ENCODE data around the gene HEXD.
"Not testable (repeated sequence)": the region's sequence is repeated elsewhere in the genome, so short reads cannot be mapped to it uniquely, and the experiment has no call there.

The HEXD gene

DNA sequence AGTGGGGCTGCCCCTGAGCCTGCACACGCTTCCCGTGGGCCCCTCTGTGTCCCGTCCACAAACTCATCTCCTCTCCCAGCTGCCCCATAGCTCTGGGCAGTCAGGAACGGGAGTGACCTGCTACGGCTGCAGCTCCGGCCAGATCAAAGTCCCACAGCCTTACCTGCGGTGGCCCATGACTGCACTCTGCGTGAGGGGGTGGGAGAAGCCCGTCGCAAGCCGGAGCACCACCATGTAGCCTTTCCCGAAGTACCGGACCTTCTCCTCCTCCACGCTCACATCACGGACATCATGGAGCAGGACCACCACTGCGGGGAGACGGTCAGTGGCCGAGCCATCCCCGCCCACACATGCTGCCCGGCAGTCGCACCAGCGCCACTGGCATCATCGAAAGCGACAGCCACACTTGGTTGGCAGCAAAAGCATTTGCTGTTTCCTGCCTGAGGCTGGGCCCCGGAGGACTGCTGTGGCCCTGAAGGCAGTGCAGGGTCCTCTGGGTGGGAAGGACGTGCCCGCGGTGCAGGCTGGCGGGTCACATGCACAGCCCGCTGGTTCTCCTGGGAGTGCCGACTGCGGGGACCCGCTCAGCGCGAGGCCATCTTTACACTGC lies 26.2 kb downstream of the HEXD start:
- Mint-ChIP-seq H3K4me3 (no peak overlapping the region), H3K27me3 (no peaks in the 10 kb centered on the region), H3K4me1 (peaks cover 24% of the 10 kb centered on the region), H3K27ac (no peak overlapping the region), H3K36me3 (ENCODE audit: low read depth) (peaks cover 19% of the 10 kb centered on the region), H3K9me3 (no peaks in the 10 kb centered on the region)
- ATAC-seq = no peak
- DNase-seq = no peak

DNA sequence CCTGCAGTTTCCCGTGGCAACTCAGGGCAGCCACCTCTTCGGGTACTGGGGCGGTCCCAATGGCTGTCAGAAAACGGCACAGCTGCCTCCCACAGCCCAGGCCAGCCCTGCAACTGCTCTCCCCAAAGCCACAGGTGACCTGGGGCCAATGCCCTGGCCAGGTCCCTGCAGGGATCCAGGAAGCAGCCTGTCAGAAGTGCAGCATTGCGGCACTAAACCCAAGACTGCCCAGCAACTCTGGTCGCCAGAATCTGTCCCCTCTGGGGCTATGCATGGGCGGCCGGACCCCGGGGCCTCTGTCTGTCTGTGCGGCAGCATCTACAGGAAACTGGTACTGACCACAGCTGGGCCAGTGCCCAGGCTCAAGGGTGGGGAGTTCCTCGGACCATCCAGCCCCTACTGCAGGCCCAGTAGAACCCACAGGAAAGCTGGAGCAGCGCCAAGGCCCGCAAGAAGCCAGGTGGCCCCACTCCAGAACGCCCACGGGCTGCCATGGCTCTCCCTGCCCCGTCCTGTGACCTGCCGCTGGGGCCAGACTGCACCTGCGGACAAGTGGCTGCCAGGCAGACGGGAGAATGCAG lies 26.9 kb downstream of the HEXD start:
- H3K36me3 Mint-ChIP-seq (ENCODE audit: low read depth) = peaks cover 24% of the 10 kb centered on the region
- H3K27ac Mint-ChIP-seq = no peak overlapping the region
- DNase-seq (no peak), ATAC-seq (no peak)
- H3K4me1 Mint-ChIP-seq = peaks cover 29% of the 10 kb centered on the region
- H3K27me3 Mint-ChIP-seq = no peaks in the 10 kb centered on the region
- H3K9me3 Mint-ChIP-seq = no peaks in the 10 kb centered on the region
- no peak overlapping the region for H3K4me3 Mint-ChIP-seq

DNA sequence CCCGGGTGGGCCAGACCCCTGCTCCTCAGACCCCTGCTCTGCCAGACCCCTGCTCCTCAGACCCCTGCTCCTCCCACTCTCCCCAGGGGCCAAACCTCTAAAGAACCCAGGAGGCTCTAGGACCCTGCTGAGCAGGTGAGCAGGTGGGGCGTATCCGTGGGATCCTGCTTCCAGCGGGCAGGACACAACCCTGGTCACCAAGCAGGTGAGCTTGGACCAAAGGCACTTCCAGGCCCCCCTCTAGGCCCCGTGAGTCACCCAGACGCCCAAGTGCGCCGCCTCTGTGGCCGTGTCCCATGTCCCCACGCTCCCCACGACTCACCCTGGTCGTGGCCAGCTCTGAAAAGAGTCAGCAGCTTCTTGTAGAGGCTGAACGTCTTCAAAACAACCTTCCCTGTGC lies 27.4 kb downstream of the HEXD start:
- Mint-ChIP-seq H3K9me3 (no peaks in the 10 kb centered on the region), H3K36me3 (ENCODE audit: low read depth) (peaks cover 24% of the 10 kb centered on the region), H3K4me3 (no peak overlapping the region), H3K27me3 (no peaks in the 10 kb centered on the region), H3K27ac (no peak overlapping the region), H3K4me1 (peaks cover 29% of the 10 kb centered on the region)
- DNase-seq (no peak), ATAC-seq (no peak)

GRCh38 chr17:82446124-82446523 lies 28.0 kb downstream of the HEXD start:
- H3K27ac Mint-ChIP-seq = no peak overlapping the region
- ATAC-seq (no peak), DNase-seq (no peak)
- peaks cover 24% of the 10 kb centered on the region for H3K36me3 Mint-ChIP-seq (ENCODE audit: low read depth)
- no peaks in the 10 kb centered on the region for H3K27me3 Mint-ChIP-seq
- peaks cover 30% of the 10 kb centered on the region for H3K4me1 Mint-ChIP-seq
- no peaks in the 10 kb centered on the region for H3K9me3 Mint-ChIP-seq
- H3K4me3 Mint-ChIP-seq = no peak overlapping the region

GRCh38 chr17:82446649-82447048 lies 28.5 kb downstream of the HEXD start:
- Mint-ChIP-seq H3K36me3 (ENCODE audit: low read depth) (peaks cover 24% of the 10 kb centered on the region), H3K4me1 (peaks cover 36% of the 10 kb centered on the region), H3K27ac (peak overlapping the region; percentile 56), H3K9me3 (no peaks in the 10 kb centered on the region), H3K27me3 (no peaks in the 10 kb centered on the region), H3K4me3 (no peak overlapping the region)
- ATAC-seq (no peak), DNase-seq (no peak)

DNA sequence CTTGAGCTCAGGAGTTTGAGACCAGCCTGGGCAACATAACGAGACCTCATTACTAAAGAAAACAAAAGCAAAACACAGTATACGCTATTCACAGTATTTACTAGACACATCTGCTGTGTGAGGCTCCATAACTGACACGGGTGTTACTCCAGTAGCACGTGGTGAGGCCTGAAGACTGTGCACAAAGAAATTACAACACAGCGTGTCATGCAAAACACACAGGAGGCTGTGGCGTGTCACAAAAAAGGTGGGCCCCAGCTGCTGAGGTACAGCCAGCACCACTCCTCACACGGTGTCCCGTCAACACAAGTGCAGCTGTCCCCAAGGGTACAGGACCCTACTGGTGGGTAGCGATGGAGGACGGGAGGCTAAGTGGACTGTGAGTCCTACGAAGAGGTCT lies 29.7 kb downstream of the HEXD start:
- no peak for ATAC-seq
- peak overlapping the region; percentile 36 for H3K4me3 Mint-ChIP-seq
- H3K27ac Mint-ChIP-seq = peak overlapping the region; percentile 88
- no peaks in the 10 kb centered on the region for H3K27me3 Mint-ChIP-seq
- H3K4me1 Mint-ChIP-seq = peaks cover 43% of the 10 kb centered on the region
- no peaks in the 10 kb centered on the region for H3K9me3 Mint-ChIP-seq
- no peak for DNase-seq
- H3K36me3 Mint-ChIP-seq (ENCODE audit: low read depth) = peaks cover 24% of the 10 kb centered on the region

- peaks cover 43% of the 10 kb centered on the region for H3K4me1 Mint-ChIP-seq
- H3K4me3 Mint-ChIP-seq = peak overlapping the region; percentile 90
- H3K27ac Mint-ChIP-seq = peak overlapping the region; percentile 98
- no peaks in the 10 kb centered on the region for H3K9me3 Mint-ChIP-seq
- H3K27me3 Mint-ChIP-seq = no peaks in the 10 kb centered on the region
- DNase-seq = peak; percentile 76
- H3K36me3 Mint-ChIP-seq (ENCODE audit: low read depth) = peaks cover 19% of the 10 kb centered on the region
- ATAC-seq = peak; percentile 55
Observed at GRCh38 chr17:82449131-82449882, 31.2 kb downstream of the HEXD start.

DNA sequence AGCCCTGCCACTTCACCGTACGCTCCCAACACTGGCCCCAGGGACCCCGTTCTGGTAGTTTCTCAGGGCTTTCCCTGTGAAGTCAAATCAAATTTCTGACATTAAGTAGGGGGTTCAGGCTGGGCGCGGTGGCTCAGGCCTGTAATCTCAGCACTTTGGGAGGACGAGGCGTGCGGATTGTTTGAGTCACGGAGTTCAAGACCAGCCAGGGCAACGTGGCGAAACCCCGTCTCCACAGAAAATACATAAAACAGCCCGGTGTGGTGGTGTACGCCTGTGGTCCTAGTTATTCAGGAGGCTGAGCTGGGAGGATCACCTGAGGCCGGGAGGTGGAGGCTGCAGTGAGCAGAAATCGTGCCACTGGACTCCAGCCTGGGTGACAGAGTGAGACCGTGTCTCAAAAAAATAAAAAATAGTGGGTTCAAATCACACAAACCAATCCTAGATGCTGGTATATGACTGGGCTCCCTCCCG lies 31.8 kb downstream of the HEXD start:
- peak; percentile 39 for ATAC-seq
- DNase-seq = peak; percentile 55
- H3K4me3 Mint-ChIP-seq = peak overlapping the region; percentile 90
- H3K9me3 Mint-ChIP-seq = no peaks in the 10 kb centered on the region
- peaks cover 19% of the 10 kb centered on the region for H3K36me3 Mint-ChIP-seq (ENCODE audit: low read depth)
- peak overlapping the region; percentile 98 for H3K27ac Mint-ChIP-seq
- no peaks in the 10 kb centered on the region for H3K27me3 Mint-ChIP-seq
- H3K4me1 Mint-ChIP-seq = peaks cover 43% of the 10 kb centered on the region

GRCh38 chr17:82450357-82451106 lies 32.4 kb downstream of the HEXD start, which contains the start of gene CYBC1:
TSS of gene CYBC1 (minus strand) at chr17:82450752. CDS start at chr17:82449254, 1,498 bp downstream.
- H3K27me3 Mint-ChIP-seq = no peaks in the 10 kb centered on the region
- no peaks in the 10 kb centered on the region for H3K9me3 Mint-ChIP-seq
- H3K4me1 Mint-ChIP-seq = peaks cover 43% of the 10 kb centered on the region
- H3K36me3 Mint-ChIP-seq (ENCODE audit: low read depth) = peaks cover 19% of the 10 kb centered on the region
- peak; percentile 98 for DNase-seq
- peak within 1 kb of the TSS; percentile 90 for H3K4me3 Mint-ChIP-seq
- peak; percentile 76 for ATAC-seq
- peak within 1 kb of the TSS; percentile 98 for H3K27ac Mint-ChIP-seq

DNA sequence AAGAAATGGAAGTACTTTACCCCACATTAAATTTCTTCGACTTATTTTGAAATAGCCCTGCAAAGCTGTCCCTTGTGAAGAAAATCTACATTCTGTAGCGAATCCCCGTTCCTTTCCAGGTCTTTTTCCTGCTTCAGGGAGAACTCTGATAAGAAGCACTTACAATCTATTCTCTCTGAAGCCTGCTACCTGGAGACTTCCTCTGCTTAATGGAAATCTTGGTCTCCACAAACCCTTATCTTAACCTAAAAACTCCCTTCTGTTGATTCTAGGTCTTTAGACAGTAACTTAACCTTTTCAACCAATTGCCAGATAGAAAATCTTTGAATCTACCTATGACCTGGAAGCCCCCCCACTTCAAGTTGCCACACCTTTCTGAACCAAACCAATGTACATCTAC lies 34.0 kb downstream of the HEXD start:
- peaks cover 37% of the 10 kb centered on the region for H3K4me1 Mint-ChIP-seq
- no peaks in the 10 kb centered on the region for H3K27me3 Mint-ChIP-seq
- peaks cover 14% of the 10 kb centered on the region for H3K36me3 Mint-ChIP-seq (ENCODE audit: low read depth)
- H3K4me3 Mint-ChIP-seq = no peak overlapping the region
- no peak for ATAC-seq
- no peaks in the 10 kb centered on the region for H3K9me3 Mint-ChIP-seq
- peak overlapping the region; percentile 55 for H3K27ac Mint-ChIP-seq
- DNase-seq = no peak

DNA sequence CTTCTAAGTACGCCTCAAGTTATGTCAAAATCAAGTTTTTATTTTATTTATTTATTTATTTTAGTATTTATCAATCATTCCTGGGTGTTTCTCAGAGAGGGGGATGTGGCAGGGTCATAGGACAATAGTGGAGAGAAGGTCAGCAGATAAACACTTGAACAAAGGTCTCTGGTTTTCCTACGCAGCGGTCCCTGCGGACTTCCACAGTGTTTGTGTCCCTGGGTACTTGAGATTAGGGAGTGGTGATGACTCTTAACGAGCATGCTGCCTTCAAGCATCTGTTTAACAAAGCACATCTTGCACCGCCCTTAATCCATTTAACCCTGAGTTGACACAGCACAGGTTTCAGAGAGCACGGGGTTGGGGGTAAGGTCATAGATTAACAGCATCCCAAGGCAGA lies 35.0 kb downstream of the HEXD start:
- not testable (repeated sequence) for ATAC-seq; H3K4me3 Mint-ChIP-seq; H3K27ac Mint-ChIP-seq; H3K27me3 Mint-ChIP-seq; H3K36me3 Mint-ChIP-seq (ENCODE audit: low read depth); H3K9me3 Mint-ChIP-seq; DNase-seq
- H3K4me1 Mint-ChIP-seq = peaks cover 39% of the 10 kb centered on the region

DNA sequence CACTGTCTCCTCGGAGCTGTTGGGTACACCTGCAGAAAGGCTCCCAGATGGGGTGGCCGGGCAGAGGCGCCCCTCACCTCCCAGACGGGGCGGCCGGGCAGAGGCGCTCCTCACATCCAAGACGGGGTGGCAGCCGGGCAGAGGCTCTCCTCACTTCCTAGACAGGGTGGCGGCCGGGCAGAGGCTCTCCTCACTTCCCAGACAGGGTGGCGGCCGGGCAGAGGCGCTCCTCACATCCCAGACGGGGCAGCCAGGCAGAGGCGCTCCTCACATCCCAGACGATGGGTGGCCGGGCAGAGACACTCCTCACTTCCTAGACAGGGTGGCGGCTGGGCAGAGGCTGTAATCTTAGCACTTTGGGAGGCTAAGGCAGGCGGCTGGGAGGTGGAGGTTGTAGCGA lies 35.6 kb downstream of the HEXD start:
- H3K27ac Mint-ChIP-seq; H3K9me3 Mint-ChIP-seq; H3K27me3 Mint-ChIP-seq; H3K36me3 Mint-ChIP-seq (ENCODE audit: low read depth); ATAC-seq; H3K4me3 Mint-ChIP-seq; DNase-seq: not testable (repeated sequence)
- peaks cover 39% of the 10 kb centered on the region for H3K4me1 Mint-ChIP-seq

DNA sequence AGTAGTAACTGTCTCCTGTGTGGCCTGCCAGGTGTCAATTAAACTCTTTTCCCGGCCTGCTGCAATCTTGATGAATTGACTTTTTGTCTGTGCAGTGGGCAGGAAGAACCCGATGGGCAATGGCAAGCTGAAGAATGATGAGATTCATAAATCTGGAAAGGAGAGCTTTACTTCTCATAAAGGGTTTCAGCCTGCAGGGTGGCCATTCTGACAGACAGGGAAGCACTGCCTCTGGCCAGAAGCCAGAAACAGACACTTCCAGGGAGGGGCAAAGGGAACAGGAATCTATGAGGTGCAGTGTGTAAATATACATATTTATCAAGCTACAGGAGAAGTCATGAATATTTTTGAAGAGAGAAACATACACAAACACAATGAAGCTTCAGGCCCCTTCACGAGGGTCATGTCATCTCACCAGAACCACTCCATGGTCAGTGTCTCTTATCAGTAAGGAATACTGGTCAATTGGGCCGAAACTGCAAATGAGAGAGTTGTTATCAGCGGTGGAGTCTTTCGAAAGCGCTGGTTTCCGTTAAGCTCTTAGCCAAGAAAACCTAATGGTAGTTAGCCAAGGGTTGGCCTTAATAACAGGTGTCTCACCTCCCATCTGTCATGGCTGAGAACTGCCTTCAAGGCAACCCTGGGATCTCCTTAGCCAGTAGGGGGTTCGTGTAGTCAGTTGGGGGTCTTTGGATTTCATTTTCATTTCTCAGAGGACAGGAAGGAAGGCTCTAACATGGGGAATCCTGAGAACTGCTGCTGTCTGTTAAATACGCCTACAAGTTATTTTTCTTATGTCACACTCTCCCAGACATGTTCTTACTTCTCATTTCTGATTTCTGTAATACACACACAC lies 39.2 kb downstream of the HEXD start:
- ATAC-seq (no peak), DNase-seq (no peak)
- H3K9me3 Mint-ChIP-seq = no peaks in the 10 kb centered on the region
- peaks cover 24% of the 10 kb centered on the region for H3K4me1 Mint-ChIP-seq
- H3K36me3 Mint-ChIP-seq (ENCODE audit: low read depth) = peaks cover 4% of the 10 kb centered on the region
- no peaks in the 10 kb centered on the region for H3K27me3 Mint-ChIP-seq
- peak overlapping the region; percentile 91 for H3K27ac Mint-ChIP-seq
- H3K4me3 Mint-ChIP-seq = peak overlapping the region; percentile 79

DNA sequence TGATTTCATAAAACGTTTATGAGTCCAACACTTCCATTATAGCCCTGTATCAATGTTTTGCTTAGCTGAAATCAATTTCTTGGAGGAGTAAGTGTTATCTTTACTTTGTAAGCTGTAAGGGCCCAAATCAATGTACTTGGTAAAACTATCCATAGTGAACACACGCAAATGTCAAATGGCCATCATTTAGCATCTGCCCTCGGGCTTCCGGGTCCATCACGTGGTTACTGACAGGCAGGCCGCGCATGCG lies 39.7 kb downstream of the HEXD start:
- Mint-ChIP-seq H3K9me3 (no peaks in the 10 kb centered on the region), H3K36me3 (ENCODE audit: low read depth) (peaks cover 6% of the 10 kb centered on the region), H3K4me3 (peak overlapping the region; percentile 79), H3K27me3 (no peaks in the 10 kb centered on the region), H3K27ac (peak overlapping the region; percentile 91), H3K4me1 (peaks cover 23% of the 10 kb centered on the region)
- DNase-seq (no peak), ATAC-seq (no peak)

All from activated naive CD8-positive, alpha-beta T cell treated with anti-CD3 and anti-CD28 coated beads, Interleukin-2, amount 50 U/mL, for 24 hours (primary cell).